ENCODE results near the gene ZNF879.

Gene ZNF879

DNA sequence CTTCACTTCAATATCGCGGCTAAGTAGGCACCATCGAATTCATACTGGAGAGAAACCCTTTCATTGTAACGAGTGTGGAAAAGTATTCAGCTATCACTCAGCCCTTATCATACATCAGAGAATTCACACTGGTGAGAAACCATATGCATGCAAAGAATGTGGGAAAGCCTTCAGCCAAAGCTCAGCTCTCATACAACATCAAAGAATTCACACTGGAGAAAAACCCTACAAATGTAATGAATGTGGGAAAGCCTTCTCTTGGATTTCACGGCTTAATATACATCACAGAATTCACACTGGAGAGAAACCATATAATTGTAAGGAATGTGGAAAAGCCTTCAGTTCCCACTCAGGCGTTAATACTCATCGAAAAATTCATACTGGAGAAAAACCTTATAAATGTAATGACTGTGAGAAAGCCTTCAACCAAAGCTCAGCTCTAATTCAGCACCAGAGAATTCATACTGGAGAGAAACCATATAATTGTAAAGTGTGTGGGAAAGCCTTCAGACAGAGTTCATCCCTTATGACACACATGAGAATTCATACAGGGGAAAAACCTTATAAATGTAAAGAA, 9.5 kb downstream of the ZNF879 start:
- no peak for DNase-seq

DNA sequence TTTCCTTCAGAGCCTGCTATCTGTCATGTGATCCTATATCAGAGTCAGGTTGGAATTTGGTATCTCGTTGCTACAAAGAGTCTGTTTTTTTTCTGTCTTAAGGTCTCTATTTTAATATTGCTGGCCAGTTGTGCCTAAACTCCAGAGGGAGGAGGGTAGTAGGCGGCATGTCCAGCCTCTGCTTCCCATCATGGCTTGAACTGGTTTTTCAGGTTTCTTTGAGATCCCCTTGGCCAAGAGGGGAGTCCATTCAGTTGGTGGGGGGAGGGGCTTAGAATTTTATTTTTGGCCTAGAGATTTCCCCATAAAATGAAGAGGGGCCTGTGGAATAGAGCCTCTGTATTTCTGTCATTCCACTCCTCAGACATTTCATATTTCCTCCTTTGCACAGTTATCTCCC, 21.2 kb downstream of the ZNF879 start:
- DNase-seq = no peak

DNA sequence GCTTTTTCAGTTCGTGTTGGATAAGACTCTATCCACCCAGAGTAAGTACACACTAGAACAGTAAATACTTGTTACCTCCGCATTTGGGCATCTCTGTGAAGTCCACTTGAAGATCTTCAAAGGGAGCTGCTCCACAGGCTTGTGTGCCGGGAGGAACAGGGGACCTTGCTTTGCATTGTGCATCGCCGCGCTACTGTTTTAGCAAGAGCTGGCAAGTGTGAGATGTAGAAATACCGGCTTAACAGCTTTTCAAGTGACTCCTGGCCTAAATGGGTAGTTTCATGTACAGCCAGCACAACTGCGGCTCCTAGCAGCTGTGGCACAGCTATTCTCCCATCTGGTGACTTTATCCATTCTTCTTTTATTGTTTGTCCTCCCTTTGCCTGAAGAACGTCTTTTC, 28.2 kb downstream of the ZNF879 start:
- DNase-seq = no peak

DNA sequence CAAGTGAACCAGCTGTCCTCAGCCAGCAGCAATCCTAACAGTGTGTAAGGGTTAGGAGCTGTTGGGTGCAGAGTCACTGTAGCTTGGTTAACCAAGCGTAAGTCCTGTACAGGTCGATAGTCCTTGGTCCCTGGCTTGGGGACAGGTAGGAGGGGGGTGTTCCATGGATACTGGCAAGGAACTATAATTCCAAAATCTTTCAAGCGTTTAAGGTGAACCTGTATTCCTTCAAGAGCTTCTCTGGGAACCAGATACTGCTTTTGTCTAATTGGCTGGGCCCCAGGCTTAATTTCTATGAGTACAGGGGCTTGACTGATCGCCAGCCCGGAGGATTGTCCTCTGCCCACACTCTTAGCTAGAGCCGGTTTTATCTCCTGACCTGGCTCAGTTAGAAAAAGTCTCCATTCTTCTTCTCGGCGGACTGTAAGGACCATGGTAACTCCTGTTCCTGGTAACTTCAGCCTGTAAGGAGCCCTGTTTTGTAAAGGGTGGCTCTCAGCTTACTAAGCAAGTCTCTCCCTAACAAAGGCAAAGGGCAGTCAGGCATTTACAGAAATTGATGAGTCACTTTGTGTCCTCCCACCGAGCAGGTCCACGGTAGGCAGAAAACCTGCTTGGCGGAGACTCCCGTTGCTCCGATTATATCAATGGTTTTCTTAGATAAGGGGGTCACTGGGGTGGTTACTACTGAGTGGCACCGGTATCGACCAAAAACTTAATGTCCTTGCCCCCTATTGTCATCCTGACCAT, 30.6 kb downstream of the ZNF879 start:
- no peak for DNase-seq

DNA sequence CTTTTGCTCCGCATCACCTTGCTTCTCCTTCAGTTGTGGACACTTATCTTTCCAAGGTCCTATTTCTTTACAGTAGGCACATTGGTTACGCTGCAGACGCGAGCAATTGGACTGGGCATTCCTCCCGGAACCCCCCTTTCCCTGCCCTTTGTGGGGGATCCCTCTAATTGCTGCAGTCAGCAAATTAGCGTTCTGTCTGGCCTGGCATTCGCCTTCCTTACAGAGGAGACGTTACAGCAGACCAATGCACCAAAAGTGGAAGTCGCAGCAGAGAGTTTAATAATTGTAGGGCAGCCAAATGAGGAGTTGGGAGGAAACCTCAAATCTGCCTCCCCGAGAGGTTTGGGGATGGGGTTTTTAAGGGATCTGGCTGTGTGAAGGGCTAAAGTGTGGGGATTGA, 31.3 kb downstream of the ZNF879 start:
- DNase-seq = no peak

DNA sequence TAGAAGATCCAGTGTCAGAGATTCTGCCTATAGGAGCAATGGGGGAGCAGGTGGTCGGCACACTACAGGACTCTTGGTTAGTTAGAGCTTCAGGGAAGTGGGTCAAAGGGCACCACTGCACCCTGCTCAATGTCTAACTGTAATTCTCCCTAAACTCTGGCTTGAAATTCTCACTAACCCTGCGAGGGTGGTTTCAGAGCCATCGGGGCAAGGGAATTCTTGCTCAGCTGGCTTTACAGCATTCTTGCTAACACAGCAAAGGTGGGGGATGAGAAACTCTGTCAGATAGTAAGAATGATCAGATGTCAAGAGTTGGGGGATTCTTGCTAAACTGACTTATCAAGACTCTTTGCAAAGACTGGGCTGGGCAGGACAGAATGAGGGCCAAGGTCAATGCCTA, 31.8 kb downstream of the ZNF879 start:
- no peak for DNase-seq

DNA sequence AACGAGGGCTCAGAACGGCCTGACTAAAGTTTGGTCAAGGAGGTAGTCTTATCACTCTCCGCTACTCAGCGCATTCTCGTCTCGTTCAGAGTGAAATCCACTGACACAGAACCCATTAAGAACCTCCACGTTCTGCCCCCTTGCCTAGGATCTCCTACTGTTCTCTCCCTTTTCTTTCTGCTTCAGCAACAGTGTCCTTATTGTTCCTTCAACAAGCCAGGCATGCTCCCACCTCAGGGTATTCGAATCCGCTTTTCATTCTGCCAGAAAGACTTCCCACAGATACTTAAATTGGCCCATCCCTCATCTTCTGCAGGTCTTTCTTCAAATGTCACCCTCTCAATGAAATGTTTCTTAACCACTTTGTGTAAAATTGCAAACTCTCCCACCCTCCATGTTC, 32.2 kb downstream of the ZNF879 start:
- no peak for DNase-seq

DNA sequence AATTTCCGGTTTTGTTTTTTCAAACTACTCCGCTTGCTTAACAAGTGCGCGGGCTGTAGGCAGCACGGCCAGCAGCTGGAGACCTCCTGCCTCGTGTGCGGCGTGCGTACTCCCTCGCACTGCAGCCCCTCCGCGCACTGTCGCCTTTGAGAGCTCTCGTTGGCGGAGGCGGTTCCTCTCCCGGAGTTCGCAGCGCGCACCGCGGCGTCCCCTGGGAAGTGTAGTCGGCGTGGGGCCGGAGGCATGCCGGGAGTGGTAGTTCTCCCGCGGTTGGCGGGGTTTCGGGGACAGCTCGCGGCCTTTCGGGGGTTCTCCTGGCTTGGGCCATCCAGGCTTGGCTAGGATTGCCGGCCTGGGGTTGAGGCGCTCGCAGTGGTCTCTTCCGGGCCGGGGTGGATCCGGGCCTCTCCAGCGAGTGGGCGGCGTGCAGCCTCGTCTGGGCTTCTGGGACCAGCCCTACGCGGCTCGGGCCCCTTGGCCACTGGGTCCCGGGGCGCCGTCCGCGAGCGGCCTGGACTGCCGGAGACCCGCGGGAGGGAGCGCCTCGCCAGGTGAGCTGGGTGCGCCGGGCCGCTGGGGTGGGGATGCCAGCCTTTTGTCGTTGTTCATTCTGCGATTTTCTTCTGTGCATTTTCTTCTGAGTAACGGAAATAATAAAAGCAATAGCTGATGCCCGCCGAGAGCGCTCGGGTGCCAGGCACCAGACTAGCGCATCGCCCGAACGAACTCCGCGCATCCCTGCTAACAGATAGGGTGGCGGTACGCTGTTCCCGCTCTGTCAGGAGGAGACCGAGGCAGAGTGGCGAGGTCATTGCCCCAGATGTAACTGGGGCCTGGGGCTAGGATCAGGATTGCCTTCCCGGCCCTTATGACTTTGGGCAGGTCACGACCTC, 36.8 kb downstream of the ZNF879 start, which contains the start of gene ZNF354C:
TSS of gene ZNF354C (plus strand) at position 258 of the 893 bp plus-strand sequence. CDS start 1,696 bp downstream, outside the sequence.
- DNase-seq = no peak

DNA sequence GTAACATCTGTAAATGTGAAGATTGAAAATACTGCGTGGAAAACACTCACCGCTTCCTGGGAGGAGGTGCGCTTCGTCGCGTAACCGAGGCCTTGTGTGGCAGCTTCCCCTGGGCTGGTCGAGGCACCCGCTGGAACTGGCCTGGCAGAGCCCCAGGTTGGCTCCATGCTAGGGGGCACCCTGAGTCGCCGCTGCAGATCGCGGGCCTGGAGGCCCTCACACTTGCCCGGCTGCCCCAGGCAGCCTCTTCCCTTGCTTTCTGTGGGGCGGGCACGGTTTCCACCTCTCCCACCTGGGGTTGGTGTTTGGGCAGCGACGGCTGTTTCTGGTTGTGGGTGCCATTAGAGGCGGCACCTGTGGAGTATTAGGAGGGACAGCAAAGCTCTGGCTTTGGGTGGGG, 37.4 kb downstream of the ZNF879 start:
- no peak for DNase-seq

DNA sequence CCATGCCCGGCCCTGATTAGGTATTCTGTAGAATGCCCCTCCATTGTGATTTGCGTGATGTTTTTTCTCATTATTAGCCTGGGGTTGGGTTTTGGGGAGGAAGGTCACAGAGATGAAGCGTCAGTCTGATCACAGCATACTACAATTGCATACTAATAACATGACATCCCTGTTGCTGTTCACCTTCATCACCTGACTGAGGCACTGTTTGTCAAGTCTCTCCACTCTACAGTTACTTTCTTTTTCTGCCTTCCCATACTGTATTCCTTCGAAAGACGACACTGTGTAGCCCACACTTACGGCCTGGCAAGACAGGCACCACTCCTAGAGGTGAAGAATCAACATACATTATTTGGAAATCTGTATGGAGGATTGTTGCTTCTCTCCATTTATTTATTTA, 42.1 kb downstream of the ZNF879 start:
- DNase-seq = no peak

DNA sequence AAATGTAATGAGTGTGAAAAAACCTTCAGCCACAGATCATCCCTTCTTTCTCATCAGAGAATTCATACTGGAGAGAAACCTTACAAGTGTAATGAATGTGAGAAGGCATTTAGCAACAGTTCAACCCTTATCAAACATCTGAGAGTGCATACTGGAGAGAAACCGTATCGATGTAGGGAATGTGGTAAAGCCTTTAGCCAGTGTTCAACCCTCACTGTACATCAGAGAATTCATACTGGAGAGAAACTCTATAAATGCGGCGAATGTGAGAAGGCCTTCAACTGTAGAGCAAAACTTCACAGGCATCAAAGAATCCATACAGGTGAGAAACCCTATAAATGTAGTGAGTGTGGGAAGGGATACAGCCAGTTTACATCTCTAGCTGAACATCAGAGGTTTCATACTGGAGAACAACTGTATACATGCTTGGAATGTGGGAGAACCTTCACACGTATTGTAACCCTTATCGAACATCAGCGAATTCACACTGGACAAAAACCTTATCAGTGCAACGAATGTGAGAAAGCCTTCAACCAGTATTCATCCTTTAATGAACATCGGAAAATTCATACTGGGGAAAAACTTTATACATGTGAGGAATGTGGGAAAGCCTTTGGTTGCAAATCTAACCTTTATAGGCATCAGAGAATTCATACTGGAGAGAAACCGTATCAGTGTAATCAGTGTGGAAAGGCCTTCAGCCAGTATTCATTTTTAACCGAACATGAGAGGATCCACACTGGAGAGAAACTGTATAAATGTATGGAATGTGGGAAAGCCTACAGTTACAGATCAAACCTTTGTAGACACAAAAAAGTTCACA, 55.8 kb downstream of the ZNF879 start:
- no peak for DNase-seq

DNA sequence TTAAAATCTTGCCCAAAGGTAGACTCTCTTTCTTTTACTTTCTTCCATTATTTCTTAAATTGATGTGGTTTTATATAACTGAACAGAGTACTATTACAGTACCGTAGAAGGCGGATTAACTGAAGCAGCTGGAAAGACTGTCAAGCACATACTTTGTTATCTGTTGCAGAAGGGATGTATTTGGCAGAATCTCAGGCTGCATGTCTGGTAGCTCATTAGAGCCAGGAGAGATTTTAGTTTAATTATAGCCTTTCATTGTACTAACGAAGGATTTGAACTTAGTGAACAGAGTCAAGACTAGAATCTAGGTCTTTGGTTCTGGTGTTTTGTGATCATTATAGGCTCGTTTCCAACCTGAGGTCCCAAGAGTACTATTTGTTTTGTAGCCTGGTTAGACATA, 57.1 kb downstream of the ZNF879 start:
- DNase-seq = no peak

All from cortex of kidney (tissue), 1 donor.